Adrenal gland (tissue), 5 donors: Measurements from ENCODE around the gene ADARB2.

Experiments used
- CTCF ChIP-seq, 6 experiments: fragments of 450-650 bp in 4 of 6; fragments of 200-600 bp in 2 of 6; sonication (generic) in 1 of 6; IDR thresholded peaks; 1 replicate in 5 of 6; 2 replicates in 1 of 6; pipeline versions ENCODE4 v1.5.1 to v1.8.0; 2016 to 2021; ENCODE audit warnings: antibody characterized with exemption in 6 of 6, mild to moderate bottlenecking in 2 of 6, moderate library complexity in 1 of 6
- POLR2A ChIP-seq, 2 donors: fragments of 450-650 bp; IDR thresholded peaks; one replicate each; pipeline ENCODE4 v1.6.1; 2017; ENCODE audit warnings: antibody characterized with exemption in 2 of 2, mild to moderate bottlenecking in 2 of 2, moderate library complexity in 1 of 2
- donor health status: DM: no; HTN: no; CAD: no.

- TF ChIP-seq CTCF (IDR thresholded peaks at IDR 0.05): no peak
- no peak for TF ChIP-seq POLR2A (IDR thresholded peaks at IDR 0.05)
Measured at GRCh38 chr10:1324903-1325302, 412.4 kb downstream of the ADARB2 start.
